Measurements from ENCODE around the gene SHISAL1.

SHISAL1 gene

GRCh38 chr22:44344407-44344806 is 31.7 kb upstream of the SHISAL1 start:
- Histone ChIP-seq H3K4me3 (ENCODE audit: low read length) (no peak overlapping the region), H3K4me1 (ENCODE audit: low read length) (peaks cover 17% of the 10 kb centered on the region), H3K9me3 (replicated peaks; ENCODE audit: insufficient read depth, low read length) (no peaks in the 10 kb centered on the region), H3K27me3 (replicated peaks; ENCODE audit: insufficient read depth, low read length) (peaks cover 96% of the 10 kb centered on the region), H4K20me1 (ENCODE audit: insufficient read depth, low read length) (no peaks in the 10 kb centered on the region), H3K9ac (ENCODE audit: low read length) (no peak overlapping the region), H3K4me2 (ENCODE audit: low read depth, low read length) (no peak overlapping the region), H2AFZ (ENCODE audit: low read length) (no peak overlapping the region), H3F3A (ENCODE audit: insufficient read depth, low read length) (no peaks in the 10 kb centered on the region), H3K27ac (ENCODE audit: low read length) (no peak overlapping the region), H3K79me2 (ENCODE audit: low read length) (no peaks in the 10 kb centered on the region), H3K9me2 (replicated peaks; ENCODE audit: insufficient read depth, low read length) (no peaks in the 10 kb centered on the region), H3K36me3 (replicated peaks; ENCODE audit: insufficient read depth, low read length) (no peaks in the 10 kb centered on the region)
- DNase-seq: no peak
- TF ChIP-seq CTCF (IDR thresholded peaks at IDR 0.05; ENCODE audit: low read length) (no peak), EZH2 (optimal IDR thresholded peaks at IDR 0.05; ENCODE audit: low read depth, low read length) (no peak), EZH2phosphoT487 (IDR thresholded peaks at IDR 0.05; ENCODE audit: low read length) (no peak)

- no peak overlapping the region for H3K4me2 ChIP-seq (ENCODE audit: low read depth, low read length)
- H3K27ac ChIP-seq (ENCODE audit: low read length): no peak overlapping the region
- no peak overlapping the region for H3K9ac ChIP-seq (ENCODE audit: low read length)
- H3K9me3 ChIP-seq (replicated peaks; ENCODE audit: insufficient read depth, low read length): no peaks in the 10 kb centered on the region
- H3K36me3 ChIP-seq (replicated peaks; ENCODE audit: insufficient read depth, low read length): no peaks in the 10 kb centered on the region
- H3K4me1 ChIP-seq (ENCODE audit: low read length): peaks cover 23% of the 10 kb centered on the region
- H3K79me2 ChIP-seq (ENCODE audit: low read length): no peaks in the 10 kb centered on the region
- H2AFZ ChIP-seq (ENCODE audit: low read length): no peak overlapping the region
- no peaks in the 10 kb centered on the region for H3F3A ChIP-seq (ENCODE audit: insufficient read depth, low read length)
- H3K4me3 ChIP-seq (ENCODE audit: low read length): no peak overlapping the region
- H3K27me3 ChIP-seq (replicated peaks; ENCODE audit: insufficient read depth, low read length): peaks cover 86% of the 10 kb centered on the region
- TF ChIP-seq CTCF (IDR thresholded peaks at IDR 0.05; ENCODE audit: low read length) (no peak), EZH2 (optimal IDR thresholded peaks at IDR 0.05; ENCODE audit: low read depth, low read length) (no peak), EZH2phosphoT487 (IDR thresholded peaks at IDR 0.05; ENCODE audit: low read length) (no peak)
- no peaks in the 10 kb centered on the region for H4K20me1 ChIP-seq (ENCODE audit: insufficient read depth, low read length)
- no peaks in the 10 kb centered on the region for H3K9me2 ChIP-seq (replicated peaks; ENCODE audit: insufficient read depth, low read length)
- no peak for DNase-seq
Measured at GRCh38 chr22:44342347-44342956, 29.7 kb upstream of the SHISAL1 start.

- Histone ChIP-seq H2AFZ (ENCODE audit: low read length) (no peak overlapping the region), H3K36me3 (replicated peaks; ENCODE audit: insufficient read depth, low read length) (no peaks in the 10 kb centered on the region), H3K4me2 (ENCODE audit: low read depth, low read length) (no peak overlapping the region), H3K9me3 (replicated peaks; ENCODE audit: insufficient read depth, low read length) (no peaks in the 10 kb centered on the region), H3K4me1 (ENCODE audit: low read length) (peaks cover 19% of the 10 kb centered on the region), H3K9me2 (replicated peaks; ENCODE audit: insufficient read depth, low read length) (no peaks in the 10 kb centered on the region), H4K20me1 (ENCODE audit: insufficient read depth, low read length) (no peaks in the 10 kb centered on the region), H3K9ac (ENCODE audit: low read length) (no peak overlapping the region), H3F3A (ENCODE audit: insufficient read depth, low read length) (no peaks in the 10 kb centered on the region), H3K27ac (ENCODE audit: low read length) (no peak overlapping the region), H3K4me3 (ENCODE audit: low read length) (no peak overlapping the region), H3K27me3 (replicated peaks; ENCODE audit: insufficient read depth, low read length) (peaks cover 86% of the 10 kb centered on the region), H3K79me2 (ENCODE audit: low read length) (no peaks in the 10 kb centered on the region)
- no peak for TF ChIP-seq EZH2 (optimal IDR thresholded peaks at IDR 0.05; ENCODE audit: low read depth, low read length)
- TF ChIP-seq CTCF (IDR thresholded peaks at IDR 0.05; ENCODE audit: low read length): no peak
- TF ChIP-seq EZH2phosphoT487 (IDR thresholded peaks at IDR 0.05; ENCODE audit: low read length): no peak
- no peak for DNase-seq
Measured at GRCh38 chr22:44341431-44342346, 28.9 kb upstream of the SHISAL1 start.
